PC-3 (cell line): ENCODE measurements around the gene EPB41L3.

Experiments used
- EZH2 ChIP-seq: fragments of 300-600 bp; sonication (generic); IDR thresholded peaks from one replicate; pipeline ENCODE4 v1.6.1; 2017; ENCODE audit warnings: antibody characterized with exemption, mild to moderate bottlenecking, low read length; ENCODE audit not compliant: unreplicated experiment
- EZH2phosphoT487 ChIP-seq: fragments of 300-600 bp; sonication (generic); IDR thresholded peaks from 2 replicates; pipeline ENCODE4 v1.6.1; 2018; ENCODE audit warnings: mild to moderate bottlenecking, antibody characterized with exemption, low read length, borderline replicate concordance
- TF ChIP-seq, protein P1 (sequence below): fragments of 300-600 bp; sonication (generic); conservative IDR thresholded peaks from 2 replicates; pipeline ENCODE4 v1.5.1; 2017; ENCODE audit warnings: antibody characterized with exemption, low read depth, mild to moderate bottlenecking, low read length

DNA sequence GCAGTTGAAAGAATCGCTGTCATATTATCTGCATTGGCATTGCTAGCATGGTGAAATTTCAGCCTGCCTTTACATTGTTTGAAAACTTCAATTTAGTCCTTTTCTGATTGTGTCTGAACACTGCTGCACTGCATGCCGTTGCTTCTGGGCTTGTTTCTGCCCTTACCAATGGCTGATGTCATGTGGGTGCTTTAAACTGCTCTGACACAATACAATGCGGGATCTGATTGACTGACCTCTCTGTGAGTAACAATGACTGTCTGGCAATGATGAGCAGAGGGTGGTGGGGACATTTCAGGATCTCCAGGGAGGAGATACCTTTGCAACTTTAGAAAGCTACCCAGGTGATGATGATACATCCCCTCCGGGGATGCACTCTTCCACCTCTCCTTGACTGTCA, 128.8 kb downstream of the EPB41L3 start:
- TF ChIP-seq, protein P1, sequence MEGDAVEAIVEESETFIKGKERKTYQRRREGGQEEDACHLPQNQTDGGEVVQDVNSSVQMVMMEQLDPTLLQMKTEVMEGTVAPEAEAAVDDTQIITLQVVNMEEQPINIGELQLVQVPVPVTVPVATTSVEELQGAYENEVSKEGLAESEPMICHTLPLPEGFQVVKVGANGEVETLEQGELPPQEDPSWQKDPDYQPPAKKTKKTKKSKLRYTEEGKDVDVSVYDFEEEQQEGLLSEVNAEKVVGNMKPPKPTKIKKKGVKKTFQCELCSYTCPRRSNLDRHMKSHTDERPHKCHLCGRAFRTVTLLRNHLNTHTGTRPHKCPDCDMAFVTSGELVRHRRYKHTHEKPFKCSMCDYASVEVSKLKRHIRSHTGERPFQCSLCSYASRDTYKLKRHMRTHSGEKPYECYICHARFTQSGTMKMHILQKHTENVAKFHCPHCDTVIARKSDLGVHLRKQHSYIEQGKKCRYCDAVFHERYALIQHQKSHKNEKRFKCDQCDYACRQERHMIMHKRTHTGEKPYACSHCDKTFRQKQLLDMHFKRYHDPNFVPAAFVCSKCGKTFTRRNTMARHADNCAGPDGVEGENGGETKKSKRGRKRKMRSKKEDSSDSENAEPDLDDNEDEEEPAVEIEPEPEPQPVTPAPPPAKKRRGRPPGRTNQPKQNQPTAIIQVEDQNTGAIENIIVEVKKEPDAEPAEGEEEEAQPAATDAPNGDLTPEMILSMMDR: no peak
- TF ChIP-seq EZH2 (no peak), EZH2phosphoT487 (no peak)
